ENCODE results near the gene SLC37A1. TPM values are rescaled to one million over a fixed set of nuclear protein-coding genes. Genes with fewer than 3 reads are reported as not detected.

Gene SLC37A1
- total and polyA plus RNA-seq, 7 donors, result 2.3 to 98.5 (median 7.8) TPM

- intact Hi-C loops (cut with DNase I), result no loop called here
- no peaks in the 10 kb centered on the region for H3K9me3 ChIP-seq
- peak overlapping the region; percentile 65 to 88 (median 72) for H3K27ac ChIP-seq
These were observed 17.9 kb upstream of the SLC37A1 start for GRCh38 chr21:42495765-42496119.

GRCh38 chr21:42496120-42496838, 17.4 kb upstream of the SLC37A1 start, which contains the start of gene RSPH1:
RSPH1 (minus strand) TSS chr21:42496224; CDS start chr21:42496186, 38 bp downstream.
- peak within 1 kb of the TSS; percentile 82 to 88 (median 84) for H3K27ac ChIP-seq
- H3K4me1 ChIP-seq, result peaks cover 0 to 11% (median 6%) of the 10 kb centered on the region in 4 donors
- peak within 1 kb of the TSS; percentile 54 to 67 (median 62) for H3K4me3 ChIP-seq
- WGBS, 2 donors, result 0 to 1% methylated on average over 58 of the region's 58 CpGs
- TF ChIP-seq POLR2AphosphoS5 (IDR thresholded peaks at IDR 0.05) (peak; percentile 86 to 95 (median 92)), POLR2A (IDR thresholded peaks at IDR 0.05) (peak; percentile 80 to 85), EP300 (IDR thresholded peaks at IDR 0.05) (no peak)
- no peaks in the 10 kb centered on the region for H3K36me3 ChIP-seq
- DNase-seq, result peak; percentile 100
- H3K9me3 ChIP-seq, result no peaks in the 10 kb centered on the region
- H3K27me3 ChIP-seq, result no peaks in the 10 kb centered on the region
- intact Hi-C loops (cut with DNase I), result no loop called here

More at GRCh38 chr21:42495765-42496119, 17.9 kb upstream of the SLC37A1 start:
- Histone ChIP-seq H3K4me3 (peak overlapping the region; percentile 37 to 67 (median 62)), H3K27me3 (no peaks in the 10 kb centered on the region), H3K4me1 (peaks cover 0 to 11% (median 6%) of the 10 kb centered on the region in 4 donors), H3K36me3 (no peaks in the 10 kb centered on the region)
- 1 to 4% methylated on average over 18 of the region's 18 CpGs for WGBS, 2 donors
- no peak for DNase-seq
- TF ChIP-seq CTCF (IDR thresholded peaks at IDR 0.05), result peak in 1 of 4 experiments; percentile 19
- TF ChIP-seq POLR2A (IDR thresholded peaks at IDR 0.05), result no peak

- peaks cover 0 to 11% (median 6%) of the 10 kb centered on the region in 4 donors for H3K4me1 ChIP-seq
- H3K27me3 ChIP-seq, result no peaks in the 10 kb centered on the region
- H3K27ac ChIP-seq, result peak overlapping the region; percentile 82 to 88 (median 84)
- WGBS, 2 donors, result 22 to 32% methylated on average over 19 of the region's 19 CpGs
- TF ChIP-seq CTCF (IDR thresholded peaks at IDR 0.05) (no peak), POLR2AphosphoS5 (IDR thresholded peaks at IDR 0.05) (no peak), POLR2A (IDR thresholded peaks at IDR 0.05) (no peak), EP300 (IDR thresholded peaks at IDR 0.05) (no peak)
- DNase-seq, result peak; percentile 77
- no peaks in the 10 kb centered on the region for H3K9me3 ChIP-seq
- peak overlapping the region; percentile 54 to 67 (median 62) for H3K4me3 ChIP-seq
- intact Hi-C loops (cut with DNase I), result no loop called here
- H3K36me3 ChIP-seq, result no peaks in the 10 kb centered on the region
These were observed 16.8 kb upstream of the SLC37A1 start for GRCh38 chr21:42496839-42497202.

GRCh38 chr21:42498012-42498411, 15.6 kb upstream of the SLC37A1 start:
- 65 to 83% methylated on average over 5 of the region's 5 CpGs for WGBS, 2 donors

More at GRCh38 chr21:42498012-42498411, 15.6 kb upstream of the SLC37A1 start:
- H3K36me3 ChIP-seq, result no peaks in the 10 kb centered on the region
- no peak overlapping the region for H3K4me3 ChIP-seq
- no peak for DNase-seq
- no peak overlapping the region for H3K27ac ChIP-seq
- H3K27me3 ChIP-seq, result no peaks in the 10 kb centered on the region
- H3K9me3 ChIP-seq, result no peaks in the 10 kb centered on the region
- peaks cover 0 to 11% (median 6%) of the 10 kb centered on the region in 4 donors for H3K4me1 ChIP-seq
- TF ChIP-seq EP300 (IDR thresholded peaks at IDR 0.05), result no peak
- no peak for TF ChIP-seq POLR2AphosphoS5 (IDR thresholded peaks at IDR 0.05)
- TF ChIP-seq POLR2A (IDR thresholded peaks at IDR 0.05), result no peak
- no peak for TF ChIP-seq CTCF (IDR thresholded peaks at IDR 0.05)
- intact Hi-C loops (cut with DNase I), result no loop called here

Data from sigmoid colon (tissue), 7 donors.